GM12878 (cell line): ENCODE results near the gene CALD1.

Experiments used
- NFXL1 ChIP-seq: fragments of 450-650 bp; IDR thresholded peaks from 2 replicates; pipeline ENCODE4 v1.6.1; 2017; ENCODE audit warnings: antibody characterized with exemption, mild to moderate bottlenecking, borderline replicate concordance
- RB1 ChIP-seq: fragments of 450-650 bp; formaldehyde crosslinking; IDR thresholded peaks from 2 replicates; pipeline ENCODE4 v1.6.1; 2017; ENCODE audit warnings: mild to moderate bottlenecking, borderline replicate concordance
- SPI1 ChIP-seq: IDR thresholded peaks from 2 replicates; pipeline ENCODE4 v1.6.1; 2011; ENCODE audit warnings: low read depth, mild to moderate bottlenecking, low read length, moderate library complexity, borderline replicate concordance; ENCODE audit not compliant: insufficient read depth

GRCh38 chr7:134926396-134926795 lies 147.0 kb downstream of the CALD1 start:
- TF ChIP-seq NFXL1 (no peak), RB1 (no peak), SPI1 (no peak)
